NCI-H2107 treated with DMSO at 0.1 percent for 48 hours (cell line): ENCODE measurements around the gene ZC3H10.

Experiments
- DNase-seq: peaks from one replicate; lab custom pipeline; 2025; ENCODE audit not compliant: unreplicated experiment; lab: John Stamatoyannopoulos, UW

ZC3H10 gene

GRCh38 chr12:56127485-56127887, 9.4 kb downstream of the ZC3H10 start:
- no peak for DNase-seq

GRCh38 chr12:56127888-56128669, 10.0 kb downstream of the ZC3H10 start, which contains the start of gene ESYT1:
TSS of gene ESYT1 (plus strand) at chr12:56128267. CDS start at chr12:56128320, 53 bp downstream.
- DNase-seq: peak; percentile 99

GRCh38 chr12:56128670-56129205, 10.7 kb downstream of the ZC3H10 start:
- no peak for DNase-seq

GRCh38 chr12:56129206-56129941, 11.3 kb downstream of the ZC3H10 start:
- DNase-seq: no peak

- no peak for DNase-seq
These were observed 12.0 kb downstream of the ZC3H10 start for GRCh38 chr12:56129942-56130495.

GRCh38 chr12:56130876-56131275, 12.8 kb downstream of the ZC3H10 start:
- no peak for DNase-seq

- no peak for DNase-seq
These were observed 16.8 kb downstream of the ZC3H10 start for GRCh38 chr12:56134897-56135296.

GRCh38 chr12:56137853-56138571, 19.9 kb downstream of the ZC3H10 start:
- no peak for DNase-seq

- DNase-seq: no peak
These were observed 24.1 kb downstream of the ZC3H10 start for GRCh38 chr12:56141946-56142784.

GRCh38 chr12:56143217-56143616, 25.2 kb downstream of the ZC3H10 start:
- no peak for DNase-seq

GRCh38 chr12:56143870-56144269, 25.8 kb downstream of the ZC3H10 start:
- DNase-seq: no peak

- DNase-seq: no peak
These were observed 27.2 kb downstream of the ZC3H10 start for GRCh38 chr12:56145217-56145616.

- DNase-seq: no peak
These were observed 28.7 kb downstream of the ZC3H10 start for GRCh38 chr12:56146492-56147460.

GRCh38 chr12:56150563-56150962, 32.5 kb downstream of the ZC3H10 start:
- no peak for DNase-seq

GRCh38 chr12:56151672-56152131, 33.6 kb downstream of the ZC3H10 start:
- DNase-seq: peak; percentile 77

GRCh38 chr12:56152132-56152755, 34.2 kb downstream of the ZC3H10 start, which contains the start of gene MYL6B:
TSS of gene MYL6B (plus strand) at chr12:56152587. CDS start at chr12:56153919, 1,332 bp downstream.
- peak; percentile 93 for DNase-seq

GRCh38 chr12:56152756-56153677, 35.0 kb downstream of the ZC3H10 start:
- no peak for DNase-seq
